NOMO-1 treated with dmso at 0.1 percent for 144 hours (cell line): ENCODE results near the gene PLEKHG5.
"Not testable (repeated sequence)": the region's sequence is repeated elsewhere in the genome, so short reads cannot be mapped to it uniquely, and the experiment has no call there.

Experiments
- DNase-seq: peaks from one replicate; lab custom pipeline; 2025; ENCODE audit not compliant: unreplicated experiment; lab: John Stamatoyannopoulos, UW

PLEKHG5 gene

DNA sequence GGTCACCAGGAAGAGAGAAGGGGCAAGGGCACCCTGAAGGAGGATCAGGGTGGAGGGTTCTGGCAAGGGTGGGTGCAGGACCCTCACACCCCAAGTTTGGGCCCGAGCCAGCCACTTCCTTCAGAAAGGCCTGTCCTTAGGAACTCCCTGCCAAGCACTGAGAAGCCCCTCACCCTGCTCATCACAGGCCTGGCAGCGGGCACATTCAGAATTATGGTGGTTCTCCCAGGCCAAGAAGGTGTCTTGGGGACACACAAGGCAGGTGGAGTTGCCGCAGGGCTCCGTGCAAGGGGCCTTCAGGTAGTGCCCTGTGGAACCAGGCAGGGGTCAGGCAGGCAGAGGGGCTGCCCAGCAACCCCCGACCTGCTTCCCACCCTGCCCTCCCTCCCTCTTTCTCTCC lies 26.6 kb downstream of the PLEKHG5 start:
- DNase-seq = no peak

DNA sequence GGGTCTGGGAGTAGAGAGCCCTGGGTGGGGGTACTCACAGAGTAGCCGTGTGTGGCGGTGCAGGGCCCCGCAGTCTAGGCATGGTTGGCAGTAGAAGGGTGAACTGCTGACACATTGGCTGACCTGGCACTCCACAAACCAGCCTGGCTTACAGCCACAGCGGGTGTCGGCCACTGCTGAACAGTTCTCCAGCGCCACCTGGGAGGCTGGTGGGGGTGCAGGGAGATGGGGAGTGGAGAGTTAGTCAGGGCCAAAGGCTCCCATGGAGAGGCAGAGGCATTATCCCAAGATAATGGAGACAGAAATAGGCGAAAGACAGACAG lies 27.0 kb downstream of the PLEKHG5 start:
- DNase-seq = no peak

DNA sequence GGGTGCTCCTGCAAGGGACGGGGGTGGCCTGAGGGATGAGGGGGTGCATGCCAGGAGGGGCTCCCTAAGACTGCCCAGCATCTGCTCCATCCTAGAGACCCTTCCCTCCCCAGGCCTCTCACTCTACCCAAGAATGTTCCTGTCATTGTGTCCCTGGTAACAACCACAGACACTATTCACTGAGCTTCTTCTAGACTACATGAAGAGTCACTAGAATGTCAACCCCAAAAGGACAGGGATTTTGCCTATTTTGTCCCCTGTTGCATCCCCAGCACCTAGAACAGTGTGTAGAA lies 28.4 kb downstream of the PLEKHG5 start:
- DNase-seq = no peak

DNA sequence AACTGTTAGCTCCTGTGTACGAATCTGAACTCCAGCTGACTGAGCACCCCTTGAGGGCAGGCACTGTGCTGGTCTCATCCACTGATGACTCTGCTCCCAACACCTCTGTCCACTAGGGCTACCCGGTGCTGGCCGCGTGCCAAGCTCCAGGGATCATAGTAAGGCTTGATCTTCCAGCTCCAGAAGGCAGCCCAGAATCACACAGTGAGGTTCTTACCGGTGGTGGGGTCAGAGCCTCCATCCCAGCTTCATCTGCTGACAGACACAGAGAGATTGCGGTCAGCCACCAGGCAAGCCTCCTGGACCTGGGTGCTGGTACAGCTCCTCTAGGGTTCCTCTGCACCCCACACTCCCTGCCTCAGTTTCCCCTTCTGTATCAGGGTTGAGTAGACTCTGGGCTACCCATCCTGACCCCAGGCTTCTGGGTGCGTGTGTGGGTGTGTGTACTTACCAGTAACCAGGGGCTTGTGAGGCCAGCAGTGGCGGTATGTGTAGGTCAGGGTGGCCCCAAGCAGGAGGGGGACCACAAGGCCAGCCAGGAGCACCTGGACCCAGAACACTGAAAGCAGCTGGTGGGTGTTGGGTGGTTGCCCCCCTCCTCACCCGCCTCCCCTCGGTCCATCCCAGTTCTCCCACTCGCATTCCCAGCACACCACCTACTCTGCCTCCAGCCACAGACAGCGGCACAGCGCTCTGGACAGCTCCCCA lies 28.9 kb downstream of the PLEKHG5 start:
- DNase-seq = no peak

DNA sequence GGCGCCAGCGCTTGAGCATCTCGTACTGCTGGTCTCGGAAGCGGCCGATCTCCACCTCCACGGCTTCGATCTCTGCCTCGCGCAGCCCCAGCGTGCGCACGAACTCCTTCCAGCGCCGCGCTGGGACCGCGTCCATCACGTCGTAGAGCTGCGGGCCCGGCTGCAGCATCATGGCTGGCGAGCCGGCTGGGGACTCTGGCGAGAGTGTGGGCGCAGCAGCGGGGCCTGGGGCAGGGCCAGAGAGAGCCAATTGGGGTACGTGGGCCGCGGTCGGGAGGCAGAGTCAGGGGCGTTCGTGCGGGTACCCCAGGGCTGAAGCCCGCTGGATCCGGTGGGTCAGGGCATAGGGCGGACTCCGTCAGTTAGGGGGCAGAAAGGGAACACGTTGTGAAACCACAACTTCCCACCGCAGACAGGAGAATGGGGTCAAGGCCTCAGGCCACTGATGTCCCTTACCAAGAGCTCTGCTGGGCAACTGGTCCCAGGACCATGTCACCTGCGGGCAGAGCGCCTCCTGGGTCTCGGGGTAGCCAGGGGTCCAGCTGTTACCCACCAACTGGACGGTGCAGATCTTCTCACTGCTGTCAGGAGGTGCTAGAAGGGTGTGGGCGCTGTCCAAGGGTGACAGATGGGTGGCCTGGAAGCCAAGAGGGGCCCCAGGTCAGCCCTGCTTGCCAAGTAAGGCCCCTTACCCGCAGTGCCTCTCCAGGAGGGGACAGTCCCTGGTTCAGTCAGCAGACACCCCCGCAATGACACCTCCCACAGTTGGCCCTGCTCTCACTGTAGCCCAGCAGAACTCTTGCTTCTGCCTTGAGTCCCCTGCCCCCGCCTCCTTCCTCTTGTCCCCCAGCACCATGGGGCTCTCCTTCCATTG lies 29.7 kb downstream of the PLEKHG5 start:
- no peak for DNase-seq

DNA sequence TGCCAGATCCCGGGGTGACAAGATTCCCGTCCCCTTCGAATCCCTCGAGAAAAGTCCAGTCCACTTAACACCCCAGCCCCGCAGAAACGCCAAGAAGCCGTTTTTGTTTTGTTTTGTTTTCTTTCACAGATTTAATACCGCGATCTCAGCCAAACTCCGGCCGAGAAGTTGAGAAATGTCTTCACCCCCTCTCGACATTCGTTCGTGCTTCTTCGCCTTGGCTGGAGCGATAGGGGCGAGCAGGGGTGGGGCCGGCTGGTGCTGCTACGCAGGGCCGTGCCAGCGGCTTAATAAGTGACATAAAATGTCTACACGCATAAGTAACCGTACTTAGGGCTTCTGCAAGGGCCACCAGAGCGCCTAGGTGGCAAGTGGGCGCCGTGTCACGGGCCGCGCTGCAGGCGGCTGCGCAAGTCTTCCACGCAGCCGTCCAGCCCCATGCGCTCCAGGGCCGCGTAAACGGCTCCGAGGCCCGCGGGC lies 30.4 kb downstream of the PLEKHG5 start:
- DNase-seq = no peak

DNA sequence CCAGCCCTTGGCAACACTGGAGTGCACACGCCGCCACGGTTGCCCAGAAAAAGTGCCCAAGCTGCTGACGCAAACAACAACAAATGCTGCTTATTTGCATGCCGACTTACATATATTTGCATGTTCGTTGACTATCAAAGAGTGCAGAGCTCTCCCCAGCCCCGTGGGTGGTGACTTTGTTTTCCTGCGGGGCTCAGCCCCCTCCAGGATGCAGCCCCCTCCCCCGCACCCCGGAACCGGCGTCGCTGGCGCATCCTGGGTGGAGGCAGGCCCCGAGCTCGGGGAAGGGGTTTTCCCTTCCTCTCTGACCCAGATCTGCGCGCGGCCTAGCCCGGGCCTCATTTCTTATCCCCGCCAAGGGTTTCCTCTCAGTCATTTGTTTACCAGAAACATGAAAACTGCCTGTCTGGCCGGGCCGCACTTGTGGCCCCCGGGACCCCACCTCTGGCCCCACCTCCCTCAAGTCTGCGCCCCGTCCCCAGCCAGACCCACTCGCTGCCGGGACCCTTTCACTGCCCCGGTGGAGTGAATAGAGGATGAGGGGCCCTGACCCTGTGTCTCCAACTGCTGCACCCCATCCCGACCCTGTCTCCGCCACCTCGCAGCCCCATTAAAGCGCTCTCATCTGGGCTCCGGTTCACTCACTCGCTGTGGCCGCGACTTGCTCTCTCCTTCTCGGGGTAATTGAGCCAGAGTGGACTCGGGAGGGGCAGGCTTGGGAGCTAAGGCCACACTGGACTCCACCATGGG lies 31.0 kb downstream of the PLEKHG5 start:
- no peak for DNase-seq

DNA sequence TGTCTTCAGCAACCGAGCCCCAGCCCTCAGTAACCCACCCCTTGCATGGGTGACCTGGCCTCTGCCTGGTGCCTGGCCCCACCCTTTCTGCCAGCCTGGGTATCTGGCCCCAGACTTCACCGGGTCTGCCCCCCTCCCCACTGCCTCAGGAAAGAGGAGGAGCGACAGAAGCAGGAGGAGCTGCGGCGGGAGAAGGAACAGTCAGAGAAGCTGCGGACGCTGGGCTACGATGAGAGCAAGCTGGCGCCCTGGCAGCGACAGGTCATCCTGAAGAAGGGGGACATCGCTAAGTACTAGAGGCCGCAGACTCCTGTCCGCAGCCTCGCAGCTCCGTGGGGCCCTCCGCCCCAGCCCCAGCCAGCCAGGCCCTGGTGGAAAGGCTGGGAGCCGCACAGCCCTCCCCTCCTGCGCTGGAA lies 31.6 kb downstream of the PLEKHG5 start:
- DNase-seq = no peak

DNA sequence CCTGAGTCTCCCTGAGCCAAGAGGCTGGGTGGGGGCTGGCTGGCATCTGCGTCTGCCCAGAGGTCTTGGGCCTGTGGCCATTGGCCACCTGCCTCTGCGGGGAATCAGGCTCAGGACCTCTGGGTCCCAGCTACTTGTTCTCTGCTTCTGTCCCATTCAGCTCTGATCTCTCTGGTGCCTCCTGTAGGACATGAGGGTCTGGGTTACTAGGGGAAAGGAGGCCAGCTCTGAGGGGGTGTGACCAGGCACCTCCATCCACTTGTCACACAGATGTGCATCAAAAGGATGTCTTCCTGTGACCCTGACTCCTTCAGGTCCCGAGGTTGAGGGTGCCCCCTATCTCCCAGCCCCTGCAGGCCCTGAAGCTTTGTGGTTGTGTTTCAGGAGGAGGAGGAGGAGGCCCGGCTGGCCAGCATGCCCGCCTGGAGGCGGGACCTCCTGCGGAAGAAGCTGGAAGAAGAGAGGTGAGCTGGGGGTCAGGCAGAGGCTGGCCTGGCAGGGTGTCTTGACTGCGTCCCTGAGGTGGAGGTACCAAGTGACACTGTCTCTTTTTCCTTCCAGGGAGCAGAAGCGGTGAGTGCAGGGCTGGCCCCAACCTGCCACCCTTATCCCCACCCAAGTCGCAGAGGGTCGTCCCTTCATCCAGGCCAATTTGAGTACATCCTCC lies 34.5 kb downstream of the PLEKHG5 start:
- no peak for DNase-seq

DNA sequence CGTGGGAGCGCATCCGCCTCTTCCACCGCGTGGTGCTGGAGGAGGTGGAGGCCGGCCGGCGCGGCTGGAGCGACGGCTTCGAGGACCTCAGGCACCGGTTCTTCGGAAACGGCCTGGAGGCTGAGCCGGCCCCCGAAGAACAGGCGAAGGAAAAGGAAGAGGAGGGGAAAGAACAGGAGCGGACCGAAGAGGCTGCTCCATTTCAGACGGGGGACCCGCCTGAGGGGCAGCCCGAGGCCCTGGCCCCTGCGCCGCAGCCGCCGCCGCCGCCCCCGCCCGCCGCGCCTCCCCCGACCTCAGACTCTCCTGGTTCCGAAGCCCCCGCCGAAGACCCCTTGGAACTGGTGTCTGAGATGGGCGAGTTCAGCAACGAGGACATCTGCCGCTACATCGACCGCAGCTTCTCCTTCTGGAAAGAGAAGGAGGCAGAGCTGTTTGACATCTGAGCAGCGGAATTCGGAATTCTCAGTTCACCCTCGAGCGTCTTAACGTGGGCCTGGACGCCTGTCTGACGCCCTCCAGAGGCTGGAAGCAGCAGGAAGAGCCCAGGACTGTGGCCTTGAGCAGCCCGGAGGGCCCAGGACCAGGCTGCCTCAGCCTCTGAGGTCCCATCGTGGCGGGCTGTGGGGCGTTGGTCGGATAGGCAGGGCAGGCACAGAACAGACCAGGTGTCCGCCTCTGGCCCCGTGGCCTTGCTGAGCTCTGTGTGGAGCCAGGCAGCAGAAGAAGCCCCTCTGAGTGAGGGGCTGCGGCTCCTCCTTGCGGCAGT lies 35.5 kb downstream of the PLEKHG5 start:
- DNase-seq = not testable (repeated sequence)

DNA sequence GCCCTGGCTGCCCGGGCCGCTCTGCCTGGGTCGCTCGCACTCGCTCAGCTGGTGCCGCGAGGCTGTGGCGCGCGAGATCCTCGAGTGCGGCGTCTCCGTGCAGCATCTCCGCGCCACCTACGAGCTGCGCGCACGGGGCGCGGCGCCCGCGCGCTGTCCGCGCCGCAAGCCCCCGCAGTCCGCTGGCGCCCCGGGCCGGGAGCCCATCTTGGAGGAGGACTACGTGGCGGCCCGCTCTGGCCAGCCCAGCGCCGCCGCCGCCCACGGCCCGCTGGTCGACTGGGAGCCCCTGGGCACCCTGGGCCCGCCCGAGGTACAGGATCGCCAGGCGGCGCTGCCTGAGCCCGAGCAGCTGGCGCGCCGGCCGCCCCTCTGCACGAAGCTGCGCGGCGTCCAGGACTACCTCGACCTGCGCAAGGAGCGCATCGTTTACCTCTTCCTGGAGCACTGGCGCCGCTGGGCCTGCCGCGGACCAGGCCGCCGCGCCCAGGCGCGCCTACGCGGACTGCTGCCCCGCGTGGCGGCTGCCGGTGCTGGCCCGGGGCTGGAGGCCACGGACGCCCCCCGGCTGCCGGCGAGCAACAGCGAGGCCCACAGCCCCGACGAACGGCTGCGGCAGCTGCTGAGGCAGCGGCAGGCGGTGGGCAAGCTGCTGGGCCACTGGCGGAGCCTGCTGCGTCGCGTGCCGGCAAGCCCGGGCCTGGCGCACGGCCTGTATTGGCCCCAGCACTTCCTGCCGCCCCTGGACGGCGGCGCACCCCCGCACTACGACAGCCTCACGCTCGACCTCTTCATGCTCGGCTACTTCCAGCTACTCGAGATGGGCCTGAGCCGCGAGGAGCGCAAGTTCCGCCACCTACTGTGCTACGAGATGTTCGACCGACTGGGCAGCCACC lies 36.4 kb downstream of the PLEKHG5 start:
- no peak for DNase-seq

DNA sequence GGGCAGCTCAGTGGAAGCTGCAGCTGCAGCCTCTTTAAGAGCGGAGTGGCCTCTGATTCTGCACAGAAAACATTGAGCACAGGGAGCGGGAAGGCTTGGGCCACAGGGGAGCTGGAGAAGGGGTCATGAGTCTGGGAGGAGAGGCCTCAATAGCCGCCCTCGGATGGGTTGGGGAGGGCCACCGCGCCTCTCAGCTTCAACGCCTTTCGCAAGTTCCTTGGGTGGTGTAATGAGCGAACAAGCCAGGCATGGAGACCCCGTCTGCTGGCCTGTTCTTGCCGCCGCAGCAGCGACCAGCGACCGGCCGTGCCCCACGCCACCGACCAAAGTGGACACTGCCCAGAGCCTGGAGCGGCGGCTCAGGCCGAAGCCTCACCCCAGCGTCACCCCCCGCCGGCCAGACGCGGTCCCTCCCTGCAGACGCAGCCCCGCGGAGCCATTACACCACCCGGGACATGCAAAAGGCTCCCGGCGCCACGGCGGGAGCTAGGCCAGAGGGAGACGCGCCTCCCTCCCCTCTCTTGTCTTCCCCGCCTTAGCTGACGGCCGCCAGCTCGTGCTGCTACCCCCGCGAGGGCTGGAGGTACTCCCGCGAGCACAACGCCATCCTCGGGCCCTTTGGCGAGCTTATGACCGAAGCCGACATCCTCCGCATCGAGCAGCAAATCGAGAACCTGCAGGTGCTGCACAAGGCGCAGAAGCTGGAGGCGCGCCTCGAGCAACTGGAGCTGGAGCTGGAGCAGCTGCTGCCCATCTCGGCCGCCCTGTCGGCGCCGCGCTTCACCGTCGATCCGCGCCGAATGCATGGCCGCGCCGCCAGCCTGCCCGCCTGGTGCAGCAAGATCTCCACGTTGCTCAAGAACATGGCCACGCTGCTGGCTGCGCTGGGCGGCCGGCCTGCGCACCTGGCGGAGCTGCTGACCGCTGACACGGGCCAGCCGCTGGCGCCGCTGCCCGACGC lies 37.3 kb downstream of the PLEKHG5 start:
- DNase-seq = not testable (repeated sequence)

DNA sequence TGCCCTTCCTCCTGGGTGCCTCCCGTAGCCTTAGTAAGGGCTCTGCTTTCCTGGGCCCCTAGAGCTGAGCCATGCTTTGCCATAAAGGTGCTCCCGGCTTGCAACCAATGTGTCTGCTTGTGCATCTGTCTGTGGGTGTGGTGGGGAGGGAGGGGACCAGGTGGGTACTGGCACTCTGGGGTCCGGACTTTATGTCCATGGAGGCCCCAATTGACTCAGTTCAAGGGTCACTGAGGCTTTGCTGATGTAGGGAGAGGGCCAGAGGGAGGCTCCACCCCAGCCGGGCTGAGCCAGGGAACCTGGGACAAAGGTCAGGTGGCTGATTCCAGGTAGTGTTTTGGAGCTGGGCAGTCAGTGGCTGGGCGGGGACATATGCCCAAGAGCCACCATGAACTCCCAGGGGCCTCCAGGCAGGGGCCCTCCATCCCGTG lies 40.5 kb downstream of the PLEKHG5 start:
- DNase-seq = no peak

DNA sequence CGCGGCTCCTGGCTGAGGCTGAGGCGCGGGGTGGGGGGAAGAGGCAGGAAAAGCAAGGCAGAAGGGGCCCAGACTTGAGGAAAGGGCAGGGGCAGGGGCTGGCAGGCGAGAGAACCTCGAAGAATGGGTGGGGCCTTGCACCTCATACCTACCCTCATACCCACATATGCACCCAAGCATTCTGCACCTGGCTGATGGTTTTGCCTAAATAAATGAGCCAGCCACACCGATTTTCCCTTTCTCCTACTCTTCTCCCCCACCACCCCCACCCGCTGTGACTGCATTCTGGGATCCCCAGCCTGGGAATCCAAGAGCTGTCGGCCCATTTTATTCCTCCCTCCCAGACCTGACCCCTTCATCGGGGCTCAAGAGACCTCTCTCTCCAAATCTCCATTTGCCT lies 41.0 kb downstream of the PLEKHG5 start:
- DNase-seq = not testable (repeated sequence)

DNA sequence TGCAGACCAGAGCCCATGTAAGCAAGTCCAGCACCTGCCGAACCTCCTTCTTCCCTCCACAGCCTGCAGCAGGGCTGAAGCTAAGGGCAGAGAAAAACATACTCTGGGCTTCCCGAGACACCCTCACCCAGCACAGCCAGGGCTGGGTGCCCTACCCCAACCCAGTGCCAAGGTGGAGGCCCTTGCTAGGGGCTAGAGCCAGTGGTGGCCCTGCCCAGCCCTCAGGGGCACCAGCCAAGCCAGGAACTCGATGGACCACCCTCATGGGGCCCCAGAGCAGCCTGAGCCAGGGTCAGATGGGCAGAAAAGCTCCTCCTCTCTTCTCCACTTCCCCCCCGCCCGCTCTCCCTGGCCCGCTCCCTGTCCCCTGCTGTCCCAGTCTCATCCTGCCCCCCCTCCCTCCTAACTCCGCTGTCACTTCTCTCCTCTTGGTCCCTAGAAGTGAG lies 41.4 kb downstream of the PLEKHG5 start:
- DNase-seq = no peak

DNA sequence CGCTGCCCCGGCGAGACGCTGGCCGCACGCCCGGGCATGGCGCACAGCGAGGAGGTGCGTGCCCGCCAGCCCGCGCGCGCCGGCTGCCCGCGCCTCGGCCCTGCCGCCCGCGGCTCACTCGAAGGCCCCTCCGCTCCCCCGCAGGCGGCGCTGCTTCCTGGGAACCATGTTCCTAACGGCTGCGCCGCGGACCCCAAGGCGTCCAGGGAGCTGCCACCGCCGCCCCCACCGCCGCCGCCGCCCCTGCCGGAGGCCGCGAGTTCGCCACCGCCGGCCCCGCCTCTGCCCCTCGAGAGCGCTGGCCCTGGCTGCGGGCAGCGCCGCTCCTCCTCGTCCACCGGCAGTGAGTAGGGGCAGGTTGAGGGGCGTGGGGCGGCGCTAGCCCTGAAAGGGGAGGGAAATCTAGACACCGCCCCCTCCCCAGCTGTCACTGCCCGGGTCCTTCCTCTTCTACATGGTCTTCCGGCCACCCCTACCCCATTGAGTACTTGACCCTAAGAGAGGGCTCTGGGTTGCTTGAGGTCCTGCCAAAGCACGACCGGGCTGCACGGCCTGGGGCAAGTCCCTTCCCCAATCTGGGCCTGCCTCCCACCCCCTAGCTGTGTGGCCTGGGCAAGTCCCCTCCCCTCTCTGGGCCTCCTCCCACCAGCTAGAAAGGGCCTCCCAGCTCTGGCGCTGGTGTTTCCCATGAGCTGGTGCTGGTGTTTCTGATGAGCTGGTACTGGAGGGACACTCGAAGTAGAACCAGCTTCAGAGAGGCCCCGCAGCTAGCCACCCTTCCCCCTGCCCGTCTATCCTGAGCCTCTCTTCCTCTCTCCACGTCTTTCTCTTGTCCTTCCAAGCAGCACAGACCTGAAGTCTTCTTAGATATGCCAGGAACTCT lies 42.5 kb downstream of the PLEKHG5 start:
- no peak for DNase-seq
